Pancreas (tissue), 10 donors: ENCODE results near the gene ZBTB24. TPM values are rescaled to one million over a fixed set of nuclear protein-coding genes. Genes with fewer than 3 reads are reported as not detected.
"Not testable (repeated sequence)": the region's sequence is repeated elsewhere in the genome, so short reads cannot be mapped to it uniquely, and the experiment has no call there.

Source experiments
- ATAC-seq, 4 donors: fragments of 200-7000 bp; cut with Tn5 transposase; one replicate each; pipeline versions ENCODE4 v1.8.0 to v1.9.1; 2020; ENCODE audit warnings: mild to moderate bottlenecking in 4 of 4, moderate library complexity in 4 of 4
- DNase-seq, 6 donors: peaks; one replicate each; pipeline ENCODE4 v3.0.0-alpha.2; 2020
- FAIRE-seq: peaks from 2 replicates; lab custom pipeline; 2012; peaks lifted over from hg19 to GRCh38; lab: Jason Lieb, UNC
- H3K27ac ChIP-seq, 4 donors: fragments of 200-600 bp; sonication (generic); 1 replicate in 3 of 4; 2 replicates in 1 of 4; pipeline versions ENCODE4 v1.5.0 to v1.8.0; 2020
- H3K27me3 ChIP-seq, 4 donors: fragments of 200-600 bp; one replicate each; pipeline ENCODE4 v1.8.0; 2021
- H3K36me3 ChIP-seq, 3 donors: fragments of 200-600 bp; sonication (generic) in 1 of 3; one replicate each; pipeline versions ENCODE4 v1.5.0 to v1.8.0; 2020 to 2021
- H3K4me1 ChIP-seq, 3 donors: fragments of 200-600 bp; one replicate each; pipeline ENCODE4 v1.8.0; 2021
- H3K4me3 ChIP-seq, 4 donors: fragments of 200-600 bp; sonication (generic) in 2 of 4; one replicate each; pipeline versions ENCODE4 v1.5.0 to v1.8.0; 2020 to 2021
- H3K9me3 ChIP-seq, 4 donors: fragments of 200-600 bp; one replicate each; pipeline ENCODE4 v1.8.0; 2021
- CTCF ChIP-seq, 4 donors: fragments of 200-600 bp; sonication (generic) in 3 of 4; IDR thresholded peaks; one replicate each; pipeline versions ENCODE4 v1.5.0 to v1.8.0; 2021; ENCODE audit warnings: antibody characterized with exemption in 4 of 4
- WGBS, 2 donors: extraction: QIAGEN DNeasy Blood & Tissue Kit; methylation state at CpG; one replicate each; pipeline ENCODE4 v1.1.7; 2013; 5-methylcytosine and 5-hydroxymethylcytosine counted together
- intact Hi-C, 3 donors: fragments of 100-400 bp; cut with DNase I; formaldehyde crosslinking; loops; one replicate each; pipeline versions ENCODE4 v1.11.1 to v1.14.2; 2022
- polyA plus RNA-seq, 2 donors: library from polyadenylated mRNA; stranded (reverse); fragments of 200-250 nt; gene quantifications; one replicate each; pipeline ENCODE4 v1.2.3, GENCODE V29; 2013
- total RNA-seq, 6 donors: library from RNA; stranded (reverse); fragmentation: NEBNext Ultra II Directional in 4 of 6; extraction: Animal tissue kit (Norgen Biotek cat#: 25700) in 4 of 6; gene quantifications; one replicate each; pipeline versions ENCODE4 v1.2.1 to v1.2.4, GENCODE V29; 2021 to 2023
- donor health status: healthy with polysubstance abuse.
- donor health status: DM: no; HTN: no; CAD: no; lungs with moderate emphysema.
- donor health status: DM: no; HTN: no; CAD: no.
- donor health status: control.
- donor health status: control.
- donor health status: Bipolar disorder and iron deficiency.
- donor health status: DM: yes; HTN: yes; CAD: no.
- donor health status: DM: no; HTN: no; CAD: no.
- donor health status: DM: no; HTN: no; CAD: no.
- donor health status: DM: yes; HTN: yes; CAD: no.

ZBTB24 gene
- total and polyA plus RNA-seq, 8 donors, result 2.2 to 4.3 (median 2.8) TPM

GRCh38 chr6:109524129-109524528 lies 41.1 kb upstream of the ZBTB24 start:
- intact Hi-C loops, result no loop called here
- no peak for FAIRE-seq
- H3K4me3 ChIP-seq, result no peak overlapping the region

GRCh38 chr6:109523478-109523877 lies 40.5 kb upstream of the ZBTB24 start:
- DNase-seq, result no peak
- Histone ChIP-seq H3K9me3 (no peaks in the 10 kb centered on the region), H3K36me3 (no peaks in the 10 kb centered on the region), H3K4me3 (no peak overlapping the region), H3K27ac (no peak overlapping the region), H3K4me1 (no peaks in the 10 kb centered on the region), H3K27me3 (no peaks in the 10 kb centered on the region)
- TF ChIP-seq CTCF (IDR thresholded peaks at IDR 0.05), result no peak
- no peak for FAIRE-seq
- 96% methylated on average over 2 of the region's 2 CpGs for whole genome bisulfite sequencing, 2 donors
- ATAC-seq, result no peak
- intact Hi-C loops, result no loop called here

More at GRCh38 chr6:109524129-109524528, 41.1 kb upstream of the ZBTB24 start:
- Histone ChIP-seq H3K27me3 (no peaks in the 10 kb centered on the region), H3K36me3 (no peaks in the 10 kb centered on the region), H3K4me1 (no peaks in the 10 kb centered on the region), H3K9me3 (no peaks in the 10 kb centered on the region), H3K27ac (no peak overlapping the region)
- no peak for TF ChIP-seq CTCF (IDR thresholded peaks at IDR 0.05)
- DNase-seq (no peak), ATAC-seq (no peak)

- H3K27ac ChIP-seq, result no peak overlapping the region
- ATAC-seq (no peak), DNase-seq (no peak), FAIRE-seq (peak; percentile 9)
- H3K27me3 ChIP-seq, result no peaks in the 10 kb centered on the region
- intact Hi-C loops, result no loop called here
- no peaks in the 10 kb centered on the region for H3K9me3 ChIP-seq
- H3K4me3 ChIP-seq, result no peak overlapping the region
- H3K36me3 ChIP-seq, result no peaks in the 10 kb centered on the region
- no peaks in the 10 kb centered on the region for H3K4me1 ChIP-seq
- 81 to 83% methylated on average over 3 of the region's 3 CpGs for WGBS, 2 donors
- no peak for TF ChIP-seq CTCF (IDR thresholded peaks at IDR 0.05)
Measured at GRCh38 chr6:109521080-109521479, 38.1 kb upstream of the ZBTB24 start.

GRCh38 chr6:109519647-109520046 lies 36.6 kb upstream of the ZBTB24 start:
- DNase-seq, ATAC-seq, H3K4me1 ChIP-seq, H3K36me3 ChIP-seq, intact Hi-C loops, H3K27ac ChIP-seq, H3K9me3 ChIP-seq, H3K4me3 ChIP-seq, FAIRE-seq, H3K27me3 ChIP-seq: not testable (repeated sequence)

GRCh38 chr6:109516929-109517328 lies 33.9 kb upstream of the ZBTB24 start:
- Histone ChIP-seq H3K9me3 (no peaks in the 10 kb centered on the region), H3K27ac (no peak overlapping the region), H3K36me3 (no peaks in the 10 kb centered on the region), H3K4me1 (no peaks in the 10 kb centered on the region), H3K4me3 (no peak overlapping the region), H3K27me3 (no peaks in the 10 kb centered on the region)
- intact Hi-C loops, result no loop called here
- FAIRE-seq, result no peak
- no peak for DNase-seq
- ATAC-seq, result no peak
- 72 to 74% methylated on average over 3 of the region's 3 CpGs for WGBS, 2 donors
- no peak for TF ChIP-seq CTCF (IDR thresholded peaks at IDR 0.05)
